Neural cell (in vitro differentiated cells): ENCODE results near the gene ZWILCH. TPM values are rescaled to one million over a fixed set of nuclear protein-coding genes. Genes with fewer than 3 reads are reported as not detected.

Experiments
- H2AFZ ChIP-seq: fragments of 200-600, 300-800 bp; sonication (generic), shearing (Covaris generic); 2 replicates; pipeline ENCODE4 v1.6.0; 2014; ENCODE audit warnings: low read depth, mild to moderate bottlenecking, antibody characterized with exemption, low read length, moderate library complexity
- H3F3A ChIP-seq: fragments of 200-600 bp; shearing (Covaris generic); 2 replicates; pipeline ENCODE4 v1.6.1; 2016; ENCODE audit warnings: mild to moderate bottlenecking, moderate library complexity, mixed read lengths, antibody characterized with exemption, low read length; ENCODE audit not compliant: insufficient read depth, poor library complexity, severe bottlenecking
- H3K27ac ChIP-seq: fragments of 200-600, 300-800 bp; sonication (generic), shearing (Covaris generic); 2 replicates; pipeline ENCODE4 v1.5.1; 2014; ENCODE audit warnings: mild to moderate bottlenecking, low read length, moderate library complexity
- H3K27me3 ChIP-seq: fragments of 300-800, 200-600 bp; sonication (generic), shearing (Covaris generic); 2 replicates; pipeline ENCODE4 v1.6.0; 2014; ENCODE audit warnings: mild to moderate bottlenecking, low read depth, low read length, moderate library complexity; ENCODE audit not compliant: insufficient read depth
- H3K36me3 ChIP-seq: fragments of 300-800, 200-600 bp; sonication (generic), shearing (Covaris generic); 2 replicates; pipeline ENCODE4 v1.5.1; 2014; ENCODE audit warnings: mild to moderate bottlenecking, antibody characterized with exemption, low read length, moderate library complexity; ENCODE audit not compliant: insufficient read depth
- H3K4me2 ChIP-seq: fragments of 300-800, 200-600 bp; sonication (generic), shearing (Covaris generic); 2 replicates; pipeline ENCODE4 v1.6.0; 2014; ENCODE audit warnings: mild to moderate bottlenecking, low read length
- H3K4me3 ChIP-seq: fragments of 300-800, 200-600 bp; sonication (generic), shearing (Covaris generic); 2 replicates; pipeline ENCODE4 v1.5.1; 2014; ENCODE audit warnings: mild to moderate bottlenecking, low read length, moderate library complexity
- H3K79me2 ChIP-seq: fragments of 200-600 bp; shearing (Covaris generic); replicated peaks from 2 replicates; pipeline ENCODE4 v1.6.0; 2014; ENCODE audit warnings: mild to moderate bottlenecking, low read length, moderate library complexity; ENCODE audit not compliant: insufficient read depth
- H3K9ac ChIP-seq: fragments of 300-800, 200-600 bp; sonication (generic), shearing (Covaris generic); 2 replicates; pipeline ENCODE4 v1.6.1; 2016; ENCODE audit warnings: mild to moderate bottlenecking, low read length, mixed read lengths
- H3K9me2 ChIP-seq: fragments of 200-600 bp; shearing (Covaris generic); 2 replicates; pipeline ENCODE4 v1.6.1; 2016; ENCODE audit warnings: mild to moderate bottlenecking, low read length, mixed read lengths; ENCODE audit not compliant: insufficient read depth
- H3K9me3 ChIP-seq: fragments of 200-600, 300-800 bp; sonication (generic), shearing (Covaris generic); 2 replicates; pipeline ENCODE4 v1.6.1; 2016; ENCODE audit warnings: mild to moderate bottlenecking, mixed run types, low read length, moderate library complexity, mixed read lengths
- H4K20me1 ChIP-seq: fragments of 200-600 bp; shearing (Covaris generic); 2 replicates; pipeline ENCODE4 v1.6.1; 2016; ENCODE audit warnings: mild to moderate bottlenecking, mixed run types; ENCODE audit not compliant: insufficient read depth
- CTCF ChIP-seq: fragments of 450-650 bp; IDR thresholded peaks from 2 replicates; pipeline ENCODE4 v1.5.1; 2014; ENCODE audit warnings: antibody characterized with exemption, mild to moderate bottlenecking, moderate library complexity; ENCODE audit not compliant: poor library complexity, severe bottlenecking
- EP300 ChIP-seq: fragments of 450-650 bp; conservative IDR thresholded peaks from 2 replicates; pipeline ENCODE4 v1.6.1; 2014; ENCODE audit warnings: antibody characterized with exemption, mild to moderate bottlenecking, moderate library complexity; ENCODE audit not compliant: poor library complexity, severe bottlenecking
- EZH2 ChIP-seq: fragments of 200-600, 300-800 bp; shearing (Covaris generic), sonication (generic); IDR thresholded peaks from 2 replicates; pipeline ENCODE4 v1.6.1; 2014; ENCODE audit warnings: antibody characterized with exemption, low read length, borderline replicate concordance, mild to moderate bottlenecking; ENCODE audit not compliant: insufficient read depth, poor library complexity, severe bottlenecking
- MXI1 ChIP-seq: fragments of 450-650 bp; conservative IDR thresholded peaks from 2 replicates; pipeline ENCODE4 v1.6.1; 2014; ENCODE audit warnings: antibody characterized with exemption, mild to moderate bottlenecking; ENCODE audit not compliant: poor library complexity, severe bottlenecking
- POLR2AphosphoS5 ChIP-seq: IDR thresholded peaks from 2 replicates; pipeline ENCODE4 v1.6.1; 2012
- RAD21 ChIP-seq: fragments of 450-650 bp; conservative IDR thresholded peaks from 2 replicates; pipeline ENCODE4 v1.6.1; 2014; ENCODE audit warnings: antibody characterized with exemption, mild to moderate bottlenecking, moderate library complexity
- REST ChIP-seq: IDR thresholded peaks from 2 replicates; pipeline ENCODE4 v1.6.1; 2012; ENCODE audit warnings: borderline replicate concordance
- SMC3 ChIP-seq: fragments of 450-650 bp; conservative IDR thresholded peaks from 2 replicates; pipeline ENCODE4 v1.6.1; 2014; ENCODE audit warnings: antibody characterized with exemption, mild to moderate bottlenecking, moderate library complexity; ENCODE audit not compliant: poor library complexity
- TAF1 ChIP-seq: IDR thresholded peaks from 2 replicates; pipeline ENCODE4 v1.6.1; 2012; ENCODE audit warnings: low read depth
- polyA plus RNA-seq: library from polyadenylated mRNA; depleted of rRNA; stranded (reverse); fragments of >200 nt; gene quantifications from 2 replicates; pipeline ENCODE4 v1.2.3, GENCODE V29; 2014

ZWILCH gene
- polyA plus RNA-seq, 1 donor from 2014 or later: 63.1 TPM

DNA sequence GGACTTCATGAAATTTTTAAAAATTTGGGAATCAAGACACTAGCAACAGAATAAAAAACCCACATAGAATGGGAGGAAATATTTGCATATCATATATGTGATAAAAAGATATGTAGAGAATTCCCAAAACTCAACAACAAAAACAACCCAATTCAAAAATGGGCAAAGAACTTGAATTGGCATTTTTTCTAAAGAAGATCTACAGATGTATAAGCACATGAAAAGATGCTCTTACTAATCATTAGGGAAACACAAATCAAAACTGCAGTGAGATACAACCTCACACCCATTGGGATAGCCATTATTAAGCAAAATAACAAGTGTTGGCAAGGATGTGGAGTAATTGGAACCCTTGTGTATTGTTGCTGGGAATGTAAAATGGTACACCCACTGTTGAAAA, 50.6 kb downstream of the ZWILCH start:
- no peaks in the 10 kb centered on the region for H3F3A ChIP-seq
- no peaks in the 10 kb centered on the region for H4K20me1 ChIP-seq
- no peaks in the 10 kb centered on the region for H3K9me3 ChIP-seq
- H3K4me2 ChIP-seq: no peak overlapping the region
- no peaks in the 10 kb centered on the region for H3K27me3 ChIP-seq
- H3K79me2 ChIP-seq: no peaks in the 10 kb centered on the region
- H3K36me3 ChIP-seq: no peaks in the 10 kb centered on the region
- no peak overlapping the region for H2AFZ ChIP-seq
- H3K9ac ChIP-seq: no peak overlapping the region
- H3K27ac ChIP-seq: no peak overlapping the region
- TF ChIP-seq EZH2 (no peak), TAF1 (no peak), EP300 (no peak), REST (no peak), RAD21 (no peak)
- no peaks in the 10 kb centered on the region for H3K9me2 ChIP-seq
- H3K4me3 ChIP-seq: no peak overlapping the region

DNA sequence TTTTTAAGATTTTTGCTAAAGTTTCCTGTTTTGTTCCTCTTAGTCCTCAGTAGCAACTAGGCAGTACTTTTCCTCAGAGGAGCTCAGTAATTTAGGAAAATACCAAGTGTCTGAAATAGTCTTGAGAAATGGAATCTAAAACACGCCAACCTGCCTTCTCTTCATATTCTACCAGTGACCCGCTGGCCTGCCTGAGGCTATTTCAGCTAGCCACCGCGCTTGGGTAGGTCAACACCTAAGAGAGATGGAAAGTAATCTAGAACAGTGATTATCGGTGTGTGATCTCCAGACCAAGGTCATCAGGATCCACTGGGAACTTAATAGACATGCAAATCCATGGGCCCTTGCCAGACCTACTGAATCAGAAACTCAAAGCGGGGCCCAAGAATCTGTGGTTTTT, 53.1 kb downstream of the ZWILCH start:
- H2AFZ ChIP-seq: no peak overlapping the region
- H4K20me1 ChIP-seq: no peaks in the 10 kb centered on the region
- no peak overlapping the region for H3K4me3 ChIP-seq
- H3K27me3 ChIP-seq: no peaks in the 10 kb centered on the region
- H3K27ac ChIP-seq: no peak overlapping the region
- no peaks in the 10 kb centered on the region for H3F3A ChIP-seq
- no peaks in the 10 kb centered on the region for H3K9me3 ChIP-seq
- H3K9me2 ChIP-seq: no peaks in the 10 kb centered on the region
- TF ChIP-seq CTCF (no peak), MXI1 (no peak), REST (no peak), POLR2AphosphoS5 (no peak), RAD21 (no peak), EZH2 (no peak), EP300 (no peak), TAF1 (no peak), SMC3 (no peak)
- H3K4me2 ChIP-seq: no peak overlapping the region
- H3K79me2 ChIP-seq: no peaks in the 10 kb centered on the region
- no peaks in the 10 kb centered on the region for H3K36me3 ChIP-seq
- H3K9ac ChIP-seq: no peak overlapping the region
